ENCODE measurements around the gene IL10. TPM values are rescaled to one million over a fixed set of nuclear protein-coding genes. Genes with fewer than 3 reads are reported as not detected.

The IL10 gene
- polyA plus RNA-seq, 3 donors = 4.1 to 68.1 (median 7.8) TPM

GRCh38 chr1:206778031-206778430 lies 5.7 kb upstream of the IL10 start:
- no peaks in the 10 kb centered on the region for H3K27me3 ChIP-seq (ENCODE audit: control insufficient read depth in 2 of 2, insufficient read depth in 2 of 2, low read length in 2 of 2)
- H3K36me3 Mint-ChIP-seq = no peaks in the 10 kb centered on the region
- intact Hi-C loops (cut with micrococcal nuclease) = loop anchor here in 1 of 2 donors (10.0 kb wide), 1 partner anchor 57 kb away; no protein-coding TSS in a partner anchor
- no peak overlapping the region for H3K4me2 ChIP-seq (replicated peaks; ENCODE audit: extremely low read depth, low read length, poor library complexity, severe bottlenecking)
- H4K20me1 ChIP-seq (ENCODE audit: insufficient read depth, low read length) = no peaks in the 10 kb centered on the region
- no peaks in the 10 kb centered on the region for H3K36me3 ChIP-seq (replicated peaks in 1 of 2; ENCODE audit: control insufficient read depth in 1 of 2, insufficient read depth in 2 of 2, low read length in 2 of 2)
- H3K27me3 Mint-ChIP-seq (ENCODE audit: low read depth in 3 of 3) = peaks cover 0 to 4% (median 0%) of the 10 kb centered on the region in 3 donors
- no peaks in the 10 kb centered on the region for H3K9me3 Mint-ChIP-seq
- no peak overlapping the region for H3K27ac Mint-ChIP-seq
- WGBS (ENCODE audit: insufficient coverage) = 85% methylated on average over 4 of the region's 7 CpGs
- no peaks in the 10 kb centered on the region for H3K9me3 ChIP-seq (replicated peaks in 1 of 2; ENCODE audit: control insufficient read depth in 1 of 2, insufficient read depth in 1 of 2, low read length in 2 of 2)
- H3K9ac ChIP-seq (ENCODE audit: insufficient read depth, low read length, poor library complexity, severe bottlenecking) = no peak overlapping the region
- H3K4me1 ChIP-seq (ENCODE audit: control insufficient read depth in 1 of 2, insufficient read depth in 2 of 2, low read length in 2 of 2) = peaks cover 59 to 62% of the 10 kb centered on the region in 2 donors
- H3K4me3 ChIP-seq (replicated peaks in 1 of 3; ENCODE audit: low read depth in 2 of 3, low read length in 3 of 3) = no peak overlapping the region
- H3K79me2 ChIP-seq (ENCODE audit: insufficient read depth, low read length) = no peaks in the 10 kb centered on the region
- TF ChIP-seq CTCF (IDR thresholded peaks at IDR 0.05) = no peak
- H3K27ac ChIP-seq (ENCODE audit: low read depth in 1 of 2, low read length in 2 of 2) = no peak overlapping the region
- H3K4me1 Mint-ChIP-seq = peaks cover 44% of the 10 kb centered on the region
- no peak overlapping the region for H2AFZ ChIP-seq (ENCODE audit: insufficient read depth, low read depth, low read length, poor library complexity, severe bottlenecking)
- H3K4me3 Mint-ChIP-seq = no peak overlapping the region
- DNase-seq = no peak

- peaks cover 0 to 3% (median 0%) of the 10 kb centered on the region in 3 donors for H3K27me3 Mint-ChIP-seq (ENCODE audit: low read depth in 3 of 3)
- H3K9me3 Mint-ChIP-seq = no peaks in the 10 kb centered on the region
- no peak overlapping the region for H3K27ac Mint-ChIP-seq
- no peak for TF ChIP-seq CTCF (IDR thresholded peaks at IDR 0.05)
- H3K79me2 ChIP-seq (ENCODE audit: insufficient read depth, low read length) = no peaks in the 10 kb centered on the region
- intact Hi-C loops (cut with micrococcal nuclease) = loop anchor here in 1 of 2 donors (10.0 kb wide), 1 partner anchor 59 kb away; no protein-coding TSS in a partner anchor
- peaks cover 53% of the 10 kb centered on the region for H3K4me1 Mint-ChIP-seq
- no CpG with 5 or more reads among the region's 4 CpGs for WGBS (ENCODE audit: insufficient coverage)
- DNase-seq = no peak
- no peak overlapping the region for H2AFZ ChIP-seq (ENCODE audit: insufficient read depth, low read depth, low read length, poor library complexity, severe bottlenecking)
- no peak overlapping the region for H3K4me3 Mint-ChIP-seq
- H3K9me3 ChIP-seq (replicated peaks in 1 of 2; ENCODE audit: control insufficient read depth in 1 of 2, insufficient read depth in 1 of 2, low read length in 2 of 2) = no peaks in the 10 kb centered on the region
- H3K4me3 ChIP-seq (replicated peaks in 1 of 3; ENCODE audit: low read depth in 2 of 3, low read length in 3 of 3) = no peak overlapping the region
- H3K27me3 ChIP-seq (ENCODE audit: control insufficient read depth in 2 of 2, insufficient read depth in 2 of 2, low read length in 2 of 2) = no peaks in the 10 kb centered on the region
- H3K4me1 ChIP-seq (ENCODE audit: control insufficient read depth in 1 of 2, insufficient read depth in 2 of 2, low read length in 2 of 2) = peaks cover 73 to 80% of the 10 kb centered on the region in 2 donors
- H3K27ac ChIP-seq (ENCODE audit: low read depth in 1 of 2, low read length in 2 of 2) = no peak overlapping the region
- no peak overlapping the region for H3K4me2 ChIP-seq (replicated peaks; ENCODE audit: extremely low read depth, low read length, poor library complexity, severe bottlenecking)
- H3K36me3 ChIP-seq (replicated peaks in 1 of 2; ENCODE audit: control insufficient read depth in 1 of 2, insufficient read depth in 2 of 2, low read length in 2 of 2) = no peaks in the 10 kb centered on the region
- H3K36me3 Mint-ChIP-seq = no peaks in the 10 kb centered on the region
- H4K20me1 ChIP-seq (ENCODE audit: insufficient read depth, low read length) = no peaks in the 10 kb centered on the region
- no peak overlapping the region for H3K9ac ChIP-seq (ENCODE audit: insufficient read depth, low read length, poor library complexity, severe bottlenecking)
These were observed 3.9 kb upstream of the IL10 start for GRCh38 chr1:206776229-206776628.
